HepG2 (cell line): ENCODE measurements around the gene NEK5. TPM values are rescaled to one million over a fixed set of nuclear protein-coding genes. Genes with fewer than 3 reads are reported as not detected.

Experiments
- ATAC-seq: fragments of 200-7000 bp; cut with Tn5 transposase; 3 replicates; pipeline ENCODE4 v1.9.1; 2020; ENCODE audit warnings: mild to moderate bottlenecking, moderate library complexity
- BruUV-seq: library from RNA; stranded (reverse); fragments of 400-500 nt; replicated peaks from 2 replicates; lab custom pipeline; 2021; lab: Mats Ljungman, UMichigan
- CTCF ChIA-PET: fragments of 300-600 bp; formaldehyde crosslinking; extraction: SDS; loops from one replicate; lab custom pipeline; 2021; ENCODE audit warnings: low total read pairs, inconsistent platforms, low intra/inter-chr PET ratio; lab: Yijun Ruan, JAX
- POLR2A ChIA-PET: fragments of 350-600 bp; sonication (Branson Sonifier 250); formaldehyde crosslinking; loops from one replicate; lab custom pipeline; 2020; ENCODE audit warnings: antibody characterized with exemption, inconsistent platforms; lab: Yijun Ruan, JAX
- DNase-seq: peaks from one replicate; pipeline ENCODE4 v3.0.0-alpha.2; 2015; ENCODE audit warnings: low spot score
- FAIRE-seq: peaks from 3 replicates; lab custom pipeline; 2011; peaks lifted over from hg19 to GRCh38; lab: Jason Lieb, UNC
- H2AFZ ChIP-seq: one replicate; pipeline ENCODE4 v1.6.1; 2011; ENCODE audit warnings: low read length, inconsistent platforms
- H3K27ac ChIP-seq: fragments of 300-600 bp; 3 replicates; pipeline ENCODE4 v1.8.0; 2011; ENCODE audit warnings: mixed run types, mild to moderate bottlenecking, mixed read lengths, low read length, inconsistent platforms; ENCODE audit not compliant: insufficient read depth; ENCODE audit errors: extremely low read length
- H3K27me3 ChIP-seq, 2 experiments: fragments of 200-600 bp in 1 of 2; 2 replicates in 1 of 2; 3 replicates in 1 of 2; pipeline versions ENCODE4 v1.6.0 to v1.8.0; 2011; ENCODE audit warnings: low read length in 2 of 2, mild to moderate bottlenecking in 2 of 2, moderate library complexity in 2 of 2, inconsistent platforms in 1 of 2; ENCODE audit not compliant: insufficient read depth in 2 of 2, control insufficient read depth in 1 of 2
- H3K36me3 ChIP-seq, 2 experiments: fragments of 200-600 bp in 1 of 2; replicated peaks in 1 of 2; 2 replicates in 1 of 2; 3 replicates in 1 of 2; pipeline versions ENCODE4 v1.5.1 to v1.8.0; 2011; ENCODE audit warnings: low read length in 2 of 2, inconsistent platforms in 1 of 2; ENCODE audit not compliant: insufficient read depth in 2 of 2, control insufficient read depth in 1 of 2
- H3K4me1 ChIP-seq: 2 replicates; pipeline ENCODE4 v1.5.1; 2012; ENCODE audit warnings: low read length, inconsistent platforms; ENCODE audit not compliant: insufficient read depth
- H3K4me2 ChIP-seq: 2 replicates; pipeline ENCODE4 v1.6.0; 2011; ENCODE audit warnings: low read depth, low read length, inconsistent platforms
- H3K4me3 ChIP-seq, 3 experiments: fragments of 200-600 bp in 1 of 3; sonication (generic), shearing (Covaris generic) in 1 of 3; replicated peaks in 1 of 3; 2 replicates each; pipeline ENCODE4 v1.5.1; 2011 to 2016; ENCODE audit warnings: low read length in 3 of 3, inconsistent platforms in 2 of 3, low read depth in 2 of 3, mild to moderate bottlenecking in 2 of 3, control low read depth in 1 of 3, mixed read lengths in 1 of 3; ENCODE audit not compliant: insufficient read depth in 1 of 3
- H3K79me2 ChIP-seq: one replicate; pipeline ENCODE4 v1.6.1; 2011; ENCODE audit warnings: low read length, inconsistent platforms; ENCODE audit not compliant: insufficient read depth
- H3K9ac ChIP-seq: 2 replicates; pipeline ENCODE4 v1.6.0; 2011; ENCODE audit warnings: mild to moderate bottlenecking, low read depth, low read length, inconsistent platforms; ENCODE audit not compliant: insufficient read depth
- H3K9me3 ChIP-seq: 2 replicates; pipeline ENCODE4 v1.5.1; 2012; ENCODE audit warnings: mild to moderate bottlenecking, low read length
- H4K20me1 ChIP-seq: 2 replicates; pipeline ENCODE4 v1.6.0; 2011; ENCODE audit warnings: inconsistent platforms, mild to moderate bottlenecking, low read length, moderate library complexity; ENCODE audit not compliant: insufficient read depth
- BCLAF1 ChIP-seq: fragments of 450-650 bp; IDR thresholded peaks from 2 replicates; pipeline ENCODE4 v1.6.1; 2017; ENCODE audit warnings: mild to moderate bottlenecking
- HMGXB4 ChIP-seq, 2 experiments: sonication (generic) in 1 of 2; formaldehyde crosslinking in 1 of 2; IDR thresholded peaks; 2 replicates each; pipeline versions ENCODE4 v1.4.0 to v1.6.1; 2018 to 2020; ENCODE audit warnings: missing genetic modification reagents in 2 of 2, borderline replicate concordance in 1 of 2, low read depth in 1 of 2, mild to moderate bottlenecking in 1 of 2, missing biosample characterization in 1 of 2
- HNF4G ChIP-seq, 2 experiments: sonication (generic) in 1 of 2; formaldehyde crosslinking in 1 of 2; IDR thresholded peaks; 2 replicates each; pipeline versions ENCODE4 v1.4.0 to v1.6.1; 2011 to 2020; ENCODE audit warnings: borderline replicate concordance in 2 of 2, low read depth in 2 of 2, mild to moderate bottlenecking in 2 of 2, low read length in 1 of 2, missing genetic modification reagents in 1 of 2, moderate library complexity in 1 of 2
- MXD1 ChIP-seq: sonication (generic); formaldehyde crosslinking; IDR thresholded peaks from 2 replicates; pipeline ENCODE4 v1.4.0; 2020; ENCODE audit warnings: mild to moderate bottlenecking, missing genetic modification reagents
- PRDM10 ChIP-seq: sonication (generic); formaldehyde crosslinking; IDR thresholded peaks from 2 replicates; pipeline ENCODE4 v1.4.0; 2020; ENCODE audit warnings: low read depth, missing genetic modification reagents
- SOX5 ChIP-seq: IDR thresholded peaks from 2 replicates; pipeline ENCODE4 v1.6.1; 2016; ENCODE audit warnings: borderline replicate concordance
- TSC22D2 ChIP-seq: sonication (generic); formaldehyde crosslinking; IDR thresholded peaks from 2 replicates; pipeline ENCODE4 v1.5.1; 2020; ENCODE audit warnings: missing genetic modification reagents, mild to moderate bottlenecking, borderline replicate concordance
- ZNF331 ChIP-seq: sonication (generic); formaldehyde crosslinking; IDR thresholded peaks from 2 replicates; pipeline ENCODE4 v1.4.0; 2020; ENCODE audit warnings: missing genetic modification reagents
- ZNF414 ChIP-seq: sonication (generic); formaldehyde crosslinking; IDR thresholded peaks from 2 replicates; pipeline ENCODE4 v1.5.0; 2020; ENCODE audit warnings: missing genetic modification reagents
- WGBS: methylation state at CpG from one replicate; pipeline ENCODE4 v1.1.6; 2017; ENCODE audit warnings: low lambda C conversion rate; 5-methylcytosine and 5-hydroxymethylcytosine counted together
- in situ Hi-C: cut with HindIII; loops from 2 replicates; pipeline ENCODE4 v1.10.0; 2017; ENCODE audit warnings: low pct_unique_long_range_greater_than_20kb; ENCODE audit not compliant: extremely low pct_ligation_motif_present
- intact Hi-C: fragments of 100-400 bp; cut with micrococcal nuclease; formaldehyde crosslinking; loops from one replicate; pipeline ENCODE4 v1.10.0; 2022; ENCODE audit not compliant: unreplicated experiment
- polyA plus RNA-seq, 8 experiments: library from polyadenylated mRNA; depleted of rRNA in 3 of 8; stranded (reverse) in 7 of 8; unstranded in 1 of 8; fragments of >200 nt; fragmentation: Illumina TruSeq in 4 of 8; extraction: Trizol in 4 of 8; gene quantifications; 2 replicates each; pipeline versions ENCODE4 v1.2.1 to v1.2.3, GENCODE V29; 2011 to 2016; ENCODE audit warnings: low read depth in 4 of 8, missing spikeins in 1 of 8, mixed read lengths in 1 of 8; ENCODE audit not compliant: insufficient read depth in 1 of 8
- total RNA-seq, 5 experiments: library from RNA; depleted of rRNA; stranded (reverse); fragments of >200 nt; fragmentation: Illumina TruSeq; extraction: Trizol; gene quantifications; 2 replicates each; pipeline ENCODE4 v1.2.3, GENCODE V29; 2016; ENCODE audit warnings: low read depth in 1 of 5

Gene NEK5
- total and polyA plus RNA-seq, 2 of the 13 experiments (the other 11 are each of a cell fraction or from before 2014, with no cell fraction given) = 0.12 to 0.22 TPM

- no peaks in the 10 kb centered on the region for H3K27me3 ChIP-seq
- peak overlapping the region; percentile 75 for H3K4me2 ChIP-seq
- peaks cover 97% of the 10 kb centered on the region for H3K79me2 ChIP-seq
- H4K20me1 ChIP-seq = peaks cover 34% of the 10 kb centered on the region
- intact Hi-C loops = no loop called here
- ATAC-seq (peak; percentile 79), FAIRE-seq (peak; percentile 76), DNase-seq (peak; percentile 77)
- peak overlapping the region; percentile 41 for H3K9ac ChIP-seq
- H2AFZ ChIP-seq = no peak overlapping the region
- H3K27ac ChIP-seq = peak overlapping the region; percentile 79
- in situ Hi-C loops = no loop called here
- no peaks in the 10 kb centered on the region for H3K9me3 ChIP-seq
- no TSS peak for BruUV-seq
- WGBS = 27% methylated on average over 4 of the region's 6 CpGs
- ChIA-PET CTCF (interaction anchor here (1.4 to 1.8 kb wide), 2 partner anchors 27 to 129 kb away, joined by 3 to 8 read pairs; partner anchors contain the start of gene NEK5), POLR2A (interaction anchor here (1.0 to 3.4 kb wide), 9 partner anchors 9 to 129 kb away, joined by 3 to 32 read pairs (median 12); partner anchors contain the start of genes ALG11, ATP7B and NEK5)
- peaks cover 93% of the 10 kb centered on the region for H3K4me1 ChIP-seq
- H3K4me3 ChIP-seq = peak overlapping the region in 2 of 3 experiments; percentile 14 to 52; a peak in 3 of 6 replicates
- peaks cover 0 to 6% of the 10 kb centered on the region in 2 experiments; a peak in 2 of 5 replicates for H3K36me3 ChIP-seq
- TF ChIP-seq ZNF331 (CRISPR knock-in tag) = 0 out of 2 replicates have a peak, but pooled peaks have one; percentile 33
- no peak for TF ChIP-seq BCLAF1
- TF ChIP-seq SOX5 (CRISPR knock-in tag) = peak; percentile 44; the same call in 1 of the 2 replicates
- TF ChIP-seq ZNF414 (CRISPR knock-in tag) = no peak
- no peak for TF ChIP-seq PRDM10 (CRISPR knock-in tag)
- 0 out of 2 replicates have a peak, but pooled peaks have one; percentile 24 for TF ChIP-seq HNF4G (IDR thresholded peaks at IDR 0.05; ENCODE audit: borderline replicate concordance, low read depth, low read length)
- no peak for TF ChIP-seq HNF4G (CRISPR knock-in tag; IDR thresholded peaks at IDR 0.05; ENCODE audit: borderline replicate concordance, low read depth)
- TF ChIP-seq TSC22D2 (CRISPR knock-in tag) = no peak
- no peak for TF ChIP-seq MXD1 (CRISPR knock-in tag)
- peak in 1 of 2 experiments; percentile 14; a peak in 1 of 4 replicates for TF ChIP-seq HMGXB4 (CRISPR knock-in tag; IDR thresholded peaks at IDR 0.05; ENCODE audit: borderline replicate concordance in 1 of 2, low read depth in 1 of 2)
These were observed 130.0 kb downstream of the NEK5 start for GRCh38 chr13:51998723-51999509.
